NCI-H1694 treated with DMSO at 0.1 percent for 48 hours (cell line): Measurements from ENCODE around the gene ENPP1.
"Not testable (repeated sequence)": the region's sequence is repeated elsewhere in the genome, so short reads cannot be mapped to it uniquely, and the experiment has no call there.

Experiments
- DNase-seq: peaks from one replicate; lab custom pipeline; 2025; lab: John Stamatoyannopoulos, UW

Gene ENPP1

DNA sequence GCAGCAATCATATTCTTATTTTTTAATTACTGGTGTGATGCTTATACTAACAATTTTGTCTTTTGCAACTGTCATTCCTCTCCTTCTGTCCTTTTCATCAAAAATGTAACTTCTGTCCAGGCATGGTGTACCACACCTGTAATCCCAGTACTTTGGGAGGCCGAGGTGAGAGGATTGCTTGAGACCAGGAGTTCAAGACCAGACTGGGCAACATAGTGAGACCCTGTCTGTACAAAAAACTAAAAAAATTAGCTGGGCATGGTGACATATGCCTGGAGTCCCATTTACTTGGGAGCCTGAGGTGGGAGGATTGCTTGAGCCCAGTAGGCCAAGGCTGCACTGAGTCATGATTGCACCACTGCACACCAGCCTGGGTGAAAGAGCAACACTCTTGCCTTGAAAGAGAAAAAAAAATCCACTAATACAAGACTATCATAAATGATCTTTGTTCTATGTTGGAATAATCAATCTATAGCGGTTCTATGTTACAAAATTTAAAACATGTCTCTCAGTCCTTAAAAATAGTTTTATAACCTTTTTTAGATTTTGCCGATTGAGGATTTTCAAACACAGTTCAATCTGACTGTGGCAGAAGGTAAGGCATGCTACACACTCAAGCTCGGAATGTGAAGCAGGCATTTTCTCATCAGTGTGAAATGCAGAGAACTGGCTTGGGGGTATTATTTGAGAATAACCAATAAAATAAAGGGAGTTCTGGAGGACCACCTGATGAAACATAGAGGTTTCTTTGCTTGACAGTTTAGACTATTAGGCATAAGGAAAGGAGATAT, 70.4 kb downstream of the ENPP1 start:
- no peak for DNase-seq

DNA sequence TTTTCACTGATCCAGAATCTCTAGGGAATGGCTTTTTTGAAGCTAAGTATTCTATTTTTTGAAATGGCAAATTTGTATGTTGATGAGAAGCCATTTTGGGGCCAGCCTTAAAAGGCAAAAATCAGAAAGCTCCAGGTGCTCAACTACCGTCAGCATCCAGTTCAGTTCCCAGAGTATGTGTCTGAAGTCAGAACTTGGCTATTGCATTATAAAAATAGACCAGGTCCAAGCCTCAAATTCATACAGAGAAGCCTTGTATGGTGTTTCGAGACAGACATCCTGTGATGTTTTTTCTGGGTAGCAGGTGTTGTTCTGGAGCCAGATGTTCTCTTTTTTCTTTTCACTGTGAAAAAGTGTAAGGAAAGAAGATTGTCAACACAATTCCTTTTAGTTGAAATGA, 75.2 kb downstream of the ENPP1 start:
- no peak for DNase-seq

- no peak for DNase-seq
These were observed 77.4 kb downstream of the ENPP1 start for GRCh38 chr6:131885237-131885636.

DNA sequence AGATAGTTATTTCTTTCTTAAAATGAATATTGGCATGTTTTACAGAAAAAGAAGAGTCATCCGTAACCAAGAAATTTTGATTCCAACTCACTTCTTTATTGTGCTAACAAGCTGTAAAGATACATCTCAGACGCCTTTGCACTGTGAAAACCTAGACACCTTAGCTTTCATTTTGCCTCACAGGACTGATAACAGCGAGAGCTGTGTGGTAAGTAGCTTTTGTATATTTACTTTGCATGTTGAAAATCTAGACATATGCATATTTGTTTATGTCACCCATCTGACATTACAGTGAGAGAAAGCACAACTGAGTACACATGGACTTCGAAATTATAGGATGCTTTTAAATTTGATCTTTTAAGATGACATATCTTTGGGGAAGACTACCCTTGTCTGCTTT, 78.7 kb downstream of the ENPP1 start:
- no peak for DNase-seq

- no peak for DNase-seq
These were observed 82.3 kb downstream of the ENPP1 start for GRCh38 chr6:131890091-131890490.

DNA sequence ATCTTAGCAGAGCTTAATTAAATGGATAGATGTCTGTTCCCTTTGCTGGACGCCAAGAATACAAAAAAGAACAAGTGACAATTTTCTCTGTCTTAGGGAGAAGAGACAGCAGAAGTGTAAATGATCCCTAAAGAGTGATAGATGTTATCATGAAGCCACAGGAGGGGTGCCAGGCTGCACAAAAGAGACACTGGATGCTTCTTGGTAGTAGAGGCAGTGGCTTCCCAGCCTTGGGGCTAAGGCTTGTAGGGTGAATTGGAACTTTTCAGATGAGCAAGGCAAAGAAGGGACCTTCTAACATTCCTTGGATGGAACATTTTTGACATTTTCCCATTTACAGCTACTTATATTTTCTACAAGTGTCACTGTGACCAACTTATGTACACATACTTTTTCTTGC, 85.4 kb downstream of the ENPP1 start:
- DNase-seq: no peak

- no peak for DNase-seq
These were observed 86.9 kb downstream of the ENPP1 start for GRCh38 chr6:131894493-131895424.

GRCh38 chr6:131897050-131897435, 89.2 kb downstream of the ENPP1 start:
- no peak for DNase-seq

DNA sequence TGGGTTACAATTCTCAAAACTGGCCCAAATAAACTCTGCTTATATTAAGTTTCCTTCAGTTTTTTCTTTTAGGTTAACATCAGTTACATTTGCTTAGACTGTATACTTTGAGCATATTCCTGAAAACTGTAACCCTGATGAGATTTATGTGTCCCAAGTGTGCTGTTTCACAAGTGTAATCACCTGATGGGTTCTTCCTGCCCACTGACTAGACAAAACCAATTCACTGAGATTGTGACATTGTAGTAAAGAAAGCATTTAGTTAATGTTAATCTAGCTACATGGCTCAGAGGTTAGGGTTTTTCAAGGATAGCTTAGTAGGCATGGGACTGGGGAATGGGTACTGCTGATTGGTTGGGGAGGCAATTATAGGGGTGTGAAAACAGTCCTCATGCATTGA, 89.8 kb downstream of the ENPP1 start:
- DNase-seq: no peak

DNA sequence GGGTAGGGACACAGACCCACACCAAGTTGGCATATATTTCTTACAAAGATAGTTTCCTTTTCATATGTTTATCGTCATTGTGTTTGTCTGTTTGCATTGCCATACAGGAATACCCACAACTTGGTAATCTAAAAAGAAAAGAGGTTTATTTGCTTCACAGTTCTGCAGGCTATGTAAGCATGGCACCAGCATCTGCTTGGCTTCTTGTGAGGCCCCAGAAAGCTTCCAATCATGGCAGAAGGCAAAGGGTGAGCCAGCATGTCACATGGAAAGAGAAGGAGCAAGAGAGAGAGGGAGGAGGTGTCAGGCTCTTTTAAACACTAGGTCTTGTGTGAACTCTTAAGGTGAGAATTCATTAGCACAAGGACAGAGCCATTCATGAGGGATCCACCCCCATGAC, 90.9 kb downstream of the ENPP1 start:
- no peak for DNase-seq

GRCh38 chr6:131900231-131900630, 92.4 kb downstream of the ENPP1 start:
- DNase-seq: no peak

GRCh38 chr6:131901326-131901873, 93.6 kb downstream of the ENPP1 start:
- DNase-seq: not testable (repeated sequence)

DNA sequence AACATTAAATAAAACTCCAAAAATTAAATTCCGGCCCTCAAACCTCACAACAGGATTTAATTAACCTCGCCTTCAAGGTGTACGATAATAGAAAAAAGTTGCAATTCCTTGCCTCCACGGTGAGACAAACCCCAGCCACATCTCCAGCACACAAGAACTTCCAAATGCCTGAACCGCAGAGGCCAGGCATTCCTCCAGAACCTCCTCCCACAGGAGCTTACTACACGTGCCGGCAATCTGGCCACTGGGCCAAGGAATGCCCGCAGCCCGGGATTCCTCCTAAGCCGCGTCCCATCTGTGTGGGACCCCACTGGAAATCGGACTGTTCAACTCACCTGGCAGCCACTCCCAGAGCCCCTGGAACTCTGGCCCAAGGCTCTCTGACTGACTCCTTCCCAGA, 95.9 kb downstream of the ENPP1 start:
- DNase-seq: not testable (repeated sequence)

- not testable (repeated sequence) for DNase-seq
These were observed 101.0 kb downstream of the ENPP1 start for GRCh38 chr6:131908787-131909186.

DNA sequence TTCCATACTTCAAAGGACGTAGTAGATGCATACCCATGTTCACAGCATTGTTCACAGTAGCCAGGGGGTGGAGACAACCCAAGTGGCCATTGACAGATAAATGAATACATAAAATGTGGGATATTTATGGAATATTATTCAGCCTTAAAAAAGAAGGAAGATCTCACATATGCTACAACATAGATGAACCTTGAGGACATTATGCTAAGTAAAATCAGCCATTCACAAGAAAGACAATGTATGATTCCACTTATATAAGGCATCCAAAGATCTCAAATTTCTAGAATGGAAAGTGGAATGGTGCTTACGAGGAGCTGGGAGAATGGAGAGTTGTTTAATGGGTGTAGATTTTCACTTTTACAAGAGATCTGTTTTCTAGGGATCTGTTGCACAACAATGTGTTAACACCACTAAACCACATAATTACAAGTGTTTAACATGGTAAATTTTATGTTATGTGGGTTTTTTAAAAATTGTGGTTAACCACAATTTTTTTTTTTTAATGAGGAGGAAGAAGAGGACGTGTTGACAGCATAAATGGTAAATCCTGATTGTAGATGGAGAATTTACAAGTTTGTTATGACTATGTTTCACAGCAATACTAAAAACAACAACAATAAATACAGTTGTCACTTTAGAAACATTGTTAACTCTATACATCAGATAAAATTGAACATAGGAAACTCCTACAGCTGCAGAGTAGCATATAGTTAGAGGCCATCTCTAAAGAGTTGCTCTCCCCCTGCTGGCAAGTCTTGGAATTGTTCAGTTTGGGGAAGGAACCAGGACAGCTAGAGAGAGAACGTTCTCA, 101.8 kb downstream of the ENPP1 start:
- DNase-seq: no peak

GRCh38 chr6:131910219-131910589, 102.4 kb downstream of the ENPP1 start:
- DNase-seq: no peak

GRCh38 chr6:131910956-131911355, 103.1 kb downstream of the ENPP1 start:
- no peak for DNase-seq

DNA sequence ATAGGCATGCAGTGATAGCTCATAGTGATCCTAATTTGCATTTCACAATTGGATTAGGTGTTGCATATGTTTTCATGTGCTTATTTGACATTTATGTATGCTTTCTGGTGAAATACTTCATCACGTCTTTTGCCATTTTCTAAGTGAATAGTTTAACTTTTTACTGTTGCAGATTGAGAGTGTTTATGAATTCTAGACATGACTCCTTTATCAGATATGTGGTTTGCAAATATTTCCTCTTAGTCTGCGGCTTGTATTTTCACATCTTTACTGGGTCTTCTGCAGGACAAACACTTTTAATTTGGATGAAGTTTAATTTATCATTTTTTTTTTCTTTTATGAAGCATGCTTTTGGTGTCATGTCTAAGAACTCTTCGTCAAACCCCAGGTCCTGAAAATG, 104.1 kb downstream of the ENPP1 start:
- DNase-seq: no peak

DNA sequence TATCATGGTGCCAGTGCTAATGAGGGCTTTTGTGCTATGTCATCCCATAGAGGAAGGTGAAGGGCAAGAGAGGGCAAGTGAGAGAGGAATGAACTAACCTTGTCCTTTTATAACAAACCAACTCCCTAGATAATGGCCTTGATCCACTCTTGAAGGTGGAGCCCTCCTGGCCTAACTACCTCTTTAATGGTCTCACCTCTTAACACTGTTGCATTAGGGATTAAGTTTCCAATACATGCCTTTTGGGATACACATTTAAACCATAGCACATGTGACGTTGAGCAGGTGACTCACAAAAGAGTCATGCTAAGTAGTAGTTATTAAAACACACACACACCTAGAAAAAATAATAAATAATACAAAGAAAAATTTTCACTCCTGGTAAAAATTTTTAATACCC, 106.4 kb downstream of the ENPP1 start:
- DNase-seq: no peak

- peak; percentile 24 for DNase-seq
These were observed 107.3 kb downstream of the ENPP1 start for GRCh38 chr6:131914967-131915751.

GRCh38 chr6:131916091-131916796, 108.4 kb downstream of the ENPP1 start:
- not testable (repeated sequence) for DNase-seq
